Ovary (tissue), 9 donors: Measurements from ENCODE around the gene CHCHD6. TPM values are rescaled to one million over a fixed set of nuclear protein-coding genes. Genes with fewer than 3 reads are reported as not detected.

Experiments used
- DNase-seq, 5 donors: peaks; one replicate each; pipeline ENCODE4 v3.0.0-alpha.2; 2019 to 2020
- H3K27ac ChIP-seq, 2 donors: fragments of 200-600 bp; one replicate each; pipeline versions ENCODE4 v1.5.1 to v1.8.0; 2019 to 2022
- H3K27me3 ChIP-seq: fragments of 200-600 bp; one replicate; pipeline ENCODE4 v1.8.0; 2022
- H3K36me3 ChIP-seq: fragments of 200-600 bp; sonication (generic); one replicate; pipeline ENCODE4 v1.5.1; 2019
- H3K4me1 ChIP-seq: one replicate; pipeline ENCODE4 v1.8.1; 2013; ENCODE audit warnings: mild to moderate bottlenecking, moderate library complexity; ENCODE audit not compliant: insufficient read depth
- H3K4me3 ChIP-seq: fragments of 200-600 bp; sonication (generic); one replicate; pipeline ENCODE4 v1.5.1; 2017
- H3K9me3 ChIP-seq, 2 donors: fragments of 200-600 bp in 1 of 2; sonication (generic) in 1 of 2; one replicate each; pipeline versions ENCODE4 v1.5.1 to v1.8.1; 2013 to 2019; ENCODE audit warnings: mild to moderate bottlenecking in 1 of 2, moderate library complexity in 1 of 2
- EP300 ChIP-seq: sonication (generic); formaldehyde crosslinking; IDR thresholded peaks from one replicate; pipeline ENCODE4 v1.6.1; 2017; ENCODE audit warnings: antibody characterized with exemption
- POLR2A ChIP-seq: fragments of 450-650 bp; IDR thresholded peaks from one replicate; pipeline ENCODE4 v1.6.1; 2017; ENCODE audit warnings: antibody characterized with exemption, mild to moderate bottlenecking, moderate library complexity
- WGBS, 3 donors: extraction: QIAGEN DNeasy Blood & Tissue Kit in 1 of 3; methylation state at CpG; one replicate each; pipeline versions ENCODE4 v1.1.5 to v1.1.7; 2013 to 2017; 5-methylcytosine and 5-hydroxymethylcytosine counted together
- intact Hi-C, 4 donors: fragments of 100-400 bp; cut with DNase I; formaldehyde crosslinking; loops; one replicate each; pipeline versions ENCODE4 v1.11.0 to v1.15.1; 2022 to 2023
- polyA plus RNA-seq, 2 donors: library from polyadenylated mRNA; stranded (reverse); fragments of 200-250 nt in 1 of 2; fragments of 350-450 nt in 1 of 2; fragmentation: Illumina TruSeq in 1 of 2; extraction: RNeasy Lipid Tissue Mini Kit (QIAGEN cat#74804) in 1 of 2; gene quantifications; one replicate each; pipeline ENCODE4 v1.2.3, GENCODE V29; 2013 to 2014
- total RNA-seq, 7 donors: library from RNA; depleted of rRNA in 2 of 7; stranded (reverse); fragments of >200 nt in 2 of 7; fragmentation: NEBNext Ultra II Directional in 3 of 7; extraction: Animal tissue kit (Norgen Biotek cat#: 25700) in 3 of 7; gene quantifications; one replicate each; pipeline versions ENCODE4 v1.1.0 to v1.2.4, GENCODE V29; 2016 to 2023
- TF ChIP-seq, protein P1 (sequence below), 3 donors: fragments of 450-650 bp in 2 of 3; fragments of 200-600 bp in 1 of 3; IDR thresholded peaks; one replicate each; pipeline versions ENCODE4 v1.5.1 to v1.8.0; 2016 to 2022; ENCODE audit warnings: antibody characterized with exemption in 3 of 3, mild to moderate bottlenecking in 1 of 3
- donor health status: DM: no; HTN: no; CAD: no; lungs with moderate emphysema.
- donor health status: DM: no; HTN: no; CAD: no.
- donor health status: Bipolar disorder and iron deficiency.
- donor health status: DM: yes; HTN: yes; CAD: no.
- donor health status: DM: no; HTN: no; CAD: no.
- donor health status: DM: yes; HTN: yes; CAD: no.

CHCHD6 gene
- total and polyA plus RNA-seq, 9 donors, result 8.5 to 24.6 (median 19.5) TPM

- intact Hi-C loops, result no loop called here
- H3K27ac ChIP-seq, result no peak overlapping the region
- DNase-seq, result no peak
Observed at GRCh38 chr3:126851382-126851781, 147.3 kb downstream of the CHCHD6 start.

DNA sequence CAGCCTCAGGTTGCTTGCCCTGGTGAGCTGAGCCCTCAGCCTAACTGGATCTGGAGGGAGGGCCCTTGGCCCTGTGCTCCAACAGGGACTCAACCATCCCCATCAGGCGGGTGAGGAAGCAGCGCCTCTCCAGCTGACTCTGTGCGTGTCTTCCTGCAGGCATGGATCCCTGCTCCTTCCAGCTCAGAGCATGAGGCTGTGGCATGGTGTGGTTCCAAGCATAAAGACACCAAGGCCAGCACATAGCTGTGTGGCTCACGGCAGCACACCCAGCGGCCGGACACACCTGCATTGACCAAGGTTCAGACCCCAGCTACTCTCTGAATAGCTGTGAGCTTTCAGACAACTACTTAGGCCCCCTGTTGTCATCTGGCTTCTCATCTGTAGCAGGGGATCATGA lies 147.9 kb downstream of the CHCHD6 start:
- no peak for TF ChIP-seq POLR2A
- TF ChIP-seq EP300, result no peak
- TF ChIP-seq, protein P1, sequence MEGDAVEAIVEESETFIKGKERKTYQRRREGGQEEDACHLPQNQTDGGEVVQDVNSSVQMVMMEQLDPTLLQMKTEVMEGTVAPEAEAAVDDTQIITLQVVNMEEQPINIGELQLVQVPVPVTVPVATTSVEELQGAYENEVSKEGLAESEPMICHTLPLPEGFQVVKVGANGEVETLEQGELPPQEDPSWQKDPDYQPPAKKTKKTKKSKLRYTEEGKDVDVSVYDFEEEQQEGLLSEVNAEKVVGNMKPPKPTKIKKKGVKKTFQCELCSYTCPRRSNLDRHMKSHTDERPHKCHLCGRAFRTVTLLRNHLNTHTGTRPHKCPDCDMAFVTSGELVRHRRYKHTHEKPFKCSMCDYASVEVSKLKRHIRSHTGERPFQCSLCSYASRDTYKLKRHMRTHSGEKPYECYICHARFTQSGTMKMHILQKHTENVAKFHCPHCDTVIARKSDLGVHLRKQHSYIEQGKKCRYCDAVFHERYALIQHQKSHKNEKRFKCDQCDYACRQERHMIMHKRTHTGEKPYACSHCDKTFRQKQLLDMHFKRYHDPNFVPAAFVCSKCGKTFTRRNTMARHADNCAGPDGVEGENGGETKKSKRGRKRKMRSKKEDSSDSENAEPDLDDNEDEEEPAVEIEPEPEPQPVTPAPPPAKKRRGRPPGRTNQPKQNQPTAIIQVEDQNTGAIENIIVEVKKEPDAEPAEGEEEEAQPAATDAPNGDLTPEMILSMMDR (IDR thresholded peaks at IDR 0.05), result no peak
- WGBS, 3 donors, result 92 to 97% (median 94%) methylated on average over 6 of the region's 6 CpGs
- Histone ChIP-seq H3K9me3 (no peaks in the 10 kb centered on the region), H3K27ac (no peak overlapping the region), H3K4me1 (peaks cover 3% of the 10 kb centered on the region), H3K36me3 (no peaks in the 10 kb centered on the region), H3K27me3 (no peaks in the 10 kb centered on the region), H3K4me3 (no peak overlapping the region)
- intact Hi-C loops, result no loop called here
- no peak for DNase-seq

More at GRCh38 chr3:126851382-126851781, 147.3 kb downstream of the CHCHD6 start:
- no peaks in the 10 kb centered on the region for H3K27me3 ChIP-seq
- TF ChIP-seq EP300 (no peak), POLR2A (no peak)
- TF ChIP-seq, protein P1 (IDR thresholded peaks at IDR 0.05), result no peak
- 81 to 90% (median 85%) methylated on average over 6 of the region's 6 CpGs for WGBS, 3 donors
- no peak overlapping the region for H3K4me3 ChIP-seq
- no peaks in the 10 kb centered on the region for H3K9me3 ChIP-seq
- H3K36me3 ChIP-seq, result no peaks in the 10 kb centered on the region
- peaks cover 3% of the 10 kb centered on the region for H3K4me1 ChIP-seq

DNA sequence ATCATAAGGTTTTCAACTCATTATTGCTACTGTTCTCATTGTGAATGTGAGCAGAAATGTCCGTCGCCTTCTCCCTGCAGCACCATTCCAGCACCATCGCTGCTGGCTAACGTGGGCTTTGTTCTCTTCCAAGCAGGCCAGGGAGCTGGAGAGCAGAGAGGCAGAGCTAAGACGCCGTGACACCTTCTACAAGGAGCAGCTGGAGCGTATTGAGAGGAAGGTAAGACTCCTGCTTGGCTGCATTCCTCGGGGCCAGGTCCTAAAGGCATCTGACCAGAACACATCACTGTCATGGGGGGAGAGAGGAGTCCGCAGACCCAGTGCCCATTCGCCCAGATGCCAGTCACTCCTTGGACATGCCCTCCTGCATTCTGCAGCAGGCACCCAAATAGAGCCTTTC lies 148.5 kb downstream of the CHCHD6 start:
- intact Hi-C loops, result no loop called here
- Histone ChIP-seq H3K4me3 (no peak overlapping the region), H3K9me3 (no peaks in the 10 kb centered on the region), H3K27me3 (no peaks in the 10 kb centered on the region), H3K4me1 (peaks cover 3% of the 10 kb centered on the region), H3K36me3 (no peaks in the 10 kb centered on the region), H3K27ac (no peak overlapping the region)
- WGBS, 3 donors, result 87% methylated on average over 10 of the region's 10 CpGs
- TF ChIP-seq, protein P1 (IDR thresholded peaks at IDR 0.05), result no peak
- TF ChIP-seq EP300 (no peak), POLR2A (no peak)
- DNase-seq, result no peak

DNA sequence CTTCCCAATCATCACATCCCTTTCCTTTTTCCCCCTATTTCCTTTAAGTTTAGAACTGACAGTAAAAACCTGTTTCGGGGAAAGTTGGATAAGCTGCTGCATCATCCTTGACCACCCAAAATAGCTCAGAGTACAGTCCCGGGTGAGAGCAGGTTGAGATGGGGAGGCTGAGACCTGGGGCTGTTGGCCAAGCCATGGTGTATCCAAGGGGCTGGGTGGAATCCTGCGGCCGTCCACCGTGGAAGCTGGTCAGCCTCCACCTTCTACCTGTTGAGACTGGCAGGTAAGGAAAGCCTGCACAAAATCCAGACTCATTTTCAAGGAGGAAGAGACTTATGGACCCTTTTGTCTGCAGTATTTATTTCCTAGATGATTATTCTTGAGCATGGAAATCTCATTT lies 150.6 kb downstream of the CHCHD6 start:
- H3K9me3 ChIP-seq, result no peaks in the 10 kb centered on the region
- 66 to 69% (median 66%) methylated on average over 5 of the region's 5 CpGs for WGBS, 3 donors
- no peak for DNase-seq
- TF ChIP-seq EP300, result no peak
- TF ChIP-seq, protein P1 (IDR thresholded peaks at IDR 0.05), result no peak
- TF ChIP-seq POLR2A, result no peak
- no peak overlapping the region for H3K27ac ChIP-seq
- intact Hi-C loops, result no loop called here
- H3K4me3 ChIP-seq, result no peak overlapping the region
- H3K4me1 ChIP-seq, result peaks cover 3% of the 10 kb centered on the region
- no peaks in the 10 kb centered on the region for H3K36me3 ChIP-seq
- no peaks in the 10 kb centered on the region for H3K27me3 ChIP-seq
